Fibroblast of lung (primary cell): ENCODE data around the gene TMEM270. TPM values are rescaled to one million over a fixed set of nuclear protein-coding genes. Genes with fewer than 3 reads are reported as not detected.

Experiments used
- DNase-seq, 2 donors: peaks; one replicate each; pipeline versions ENCODE4 v3.0.0 to v3.0.0-alpha.2; 2010; ENCODE audit warnings: low read depth in 2 of 2
- H2AFZ ChIP-seq: 2 replicates; pipeline ENCODE4 v1.5.1; 2012; ENCODE audit warnings: low read length, control low read depth, inconsistent platforms
- H3K27ac ChIP-seq: 2 replicates; pipeline ENCODE4 v1.5.1; 2011; ENCODE audit warnings: low read length, control low read depth; ENCODE audit not compliant: insufficient read depth
- H3K27me3 ChIP-seq: 2 replicates; pipeline ENCODE4 v1.5.1; 2011; ENCODE audit warnings: mild to moderate bottlenecking, low read length; ENCODE audit not compliant: control insufficient read depth, insufficient read depth
- H3K36me3 ChIP-seq: 2 replicates; pipeline ENCODE4 v1.5.1; 2011; ENCODE audit warnings: low read length; ENCODE audit not compliant: control insufficient read depth, insufficient read depth
- H3K4me1 ChIP-seq: 2 replicates; pipeline ENCODE4 v1.5.1; 2011; ENCODE audit warnings: low read length; ENCODE audit not compliant: control insufficient read depth, insufficient read depth; ENCODE audit errors: extremely low read depth
- H3K4me2 ChIP-seq: 2 replicates; pipeline ENCODE4 v1.5.1; 2011; ENCODE audit warnings: low read length, control low read depth; ENCODE audit not compliant: insufficient read depth; ENCODE audit errors: extremely low read depth
- H3K4me3 ChIP-seq, 4 experiments: fragments of 200-600 bp in 1 of 4; sonication (generic) in 1 of 4; replicated peaks in 1 of 4; 2 replicates each; pipeline ENCODE4 v1.5.1; 2011 to 2016; ENCODE audit warnings: low read length in 4 of 4, low read depth in 3 of 4, mild to moderate bottlenecking in 3 of 4, control low read depth in 2 of 4, inconsistent platforms in 1 of 4, mixed read lengths in 1 of 4; ENCODE audit not compliant: insufficient read depth in 1 of 4; ENCODE audit errors: control extremely low read depth in 1 of 4
- H3K79me2 ChIP-seq: 2 replicates; pipeline ENCODE4 v1.5.1; 2012; ENCODE audit warnings: mild to moderate bottlenecking, low read length, inconsistent platforms; ENCODE audit not compliant: control insufficient read depth, insufficient read depth
- H3K9ac ChIP-seq: 2 replicates; pipeline ENCODE4 v1.5.1; 2011; ENCODE audit warnings: mild to moderate bottlenecking, low read length, control low read depth; ENCODE audit not compliant: insufficient read depth
- H3K9me3 ChIP-seq: 2 replicates; pipeline ENCODE4 v1.5.1; 2012; ENCODE audit warnings: low read depth, low read length; ENCODE audit not compliant: control insufficient read depth, insufficient read depth
- H4K20me1 ChIP-seq: 2 replicates; pipeline ENCODE4 v1.5.1; 2011; ENCODE audit warnings: low read length; ENCODE audit not compliant: control insufficient read depth, insufficient read depth; ENCODE audit errors: extremely low read depth
- EZH2 ChIP-seq: IDR thresholded peaks from 2 replicates; pipeline ENCODE4 v1.5.1; 2012; ENCODE audit warnings: low read length, control low read depth, mild to moderate bottlenecking; ENCODE audit errors: missing control alignments
- polyA plus RNA-seq, 2 donors: library from polyadenylated mRNA; depleted of rRNA in 1 of 2; stranded (reverse) in 1 of 2; unstranded in 1 of 2; fragments of >200 nt; gene quantifications; 2 replicates each; pipeline ENCODE4 v1.2.1, GENCODE V29; 2011 to 2012; ENCODE audit warnings: missing spikeins in 1 of 2
- total RNA-seq: library from RNA; depleted of rRNA; stranded (reverse); fragments of >200 nt; gene quantifications from 2 replicates; pipeline ENCODE4 v1.2.1, GENCODE V29; 2014
- TF ChIP-seq, protein P1 (sequence below), 2 donors: IDR thresholded peaks in 1 of 2; conservative IDR thresholded peaks in 1 of 2; 1 replicate in 1 of 2; 2 replicates in 1 of 2; pipeline ENCODE4 v1.5.1; 2011 to 2012; ENCODE audit warnings: low read length in 2 of 2, control low read depth in 1 of 2, inconsistent platforms in 1 of 2, low read depth in 1 of 2, mild to moderate bottlenecking in 1 of 2

TMEM270 gene
- total and polyA plus RNA-seq, 2 donors (not counting 1 experiment from before 2014, with no cell fraction given) = not detected

DNA sequence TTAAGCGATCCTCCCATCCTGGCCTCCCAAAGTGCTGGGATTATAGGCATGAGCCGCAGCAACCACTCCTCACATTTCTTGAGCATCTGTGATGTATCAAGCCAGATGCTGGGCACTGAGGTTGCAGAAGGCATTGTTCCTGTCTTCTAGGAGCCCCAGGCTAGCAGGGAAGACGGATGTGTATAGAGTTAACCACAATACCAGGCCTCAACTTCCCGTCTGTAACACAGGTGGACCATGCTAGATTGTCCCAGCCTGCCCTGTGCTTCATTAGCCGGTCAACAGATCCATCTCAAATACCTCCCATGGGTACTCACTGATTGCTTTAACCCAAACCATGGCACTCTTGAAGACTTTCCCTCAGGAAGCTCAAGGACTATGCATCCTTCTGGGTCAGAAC lies 32.0 kb upstream of the TMEM270 start:
- H2AFZ ChIP-seq = no peak overlapping the region
- H4K20me1 ChIP-seq = no peaks in the 10 kb centered on the region
- H3K79me2 ChIP-seq = no peaks in the 10 kb centered on the region
- H3K4me3 ChIP-seq = no peak overlapping the region
- TF ChIP-seq, protein P1, sequence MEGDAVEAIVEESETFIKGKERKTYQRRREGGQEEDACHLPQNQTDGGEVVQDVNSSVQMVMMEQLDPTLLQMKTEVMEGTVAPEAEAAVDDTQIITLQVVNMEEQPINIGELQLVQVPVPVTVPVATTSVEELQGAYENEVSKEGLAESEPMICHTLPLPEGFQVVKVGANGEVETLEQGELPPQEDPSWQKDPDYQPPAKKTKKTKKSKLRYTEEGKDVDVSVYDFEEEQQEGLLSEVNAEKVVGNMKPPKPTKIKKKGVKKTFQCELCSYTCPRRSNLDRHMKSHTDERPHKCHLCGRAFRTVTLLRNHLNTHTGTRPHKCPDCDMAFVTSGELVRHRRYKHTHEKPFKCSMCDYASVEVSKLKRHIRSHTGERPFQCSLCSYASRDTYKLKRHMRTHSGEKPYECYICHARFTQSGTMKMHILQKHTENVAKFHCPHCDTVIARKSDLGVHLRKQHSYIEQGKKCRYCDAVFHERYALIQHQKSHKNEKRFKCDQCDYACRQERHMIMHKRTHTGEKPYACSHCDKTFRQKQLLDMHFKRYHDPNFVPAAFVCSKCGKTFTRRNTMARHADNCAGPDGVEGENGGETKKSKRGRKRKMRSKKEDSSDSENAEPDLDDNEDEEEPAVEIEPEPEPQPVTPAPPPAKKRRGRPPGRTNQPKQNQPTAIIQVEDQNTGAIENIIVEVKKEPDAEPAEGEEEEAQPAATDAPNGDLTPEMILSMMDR (conservative IDR thresholded peaks at IDR 0.05 in 1 of 2, IDR thresholded peaks at IDR 0.05 in 1 of 2; ENCODE audit: low read depth in 1 of 2, low read length in 2 of 2) = no peak
- no peak for TF ChIP-seq EZH2
- no peaks in the 10 kb centered on the region for H3K36me3 ChIP-seq
- H3K27me3 ChIP-seq = no peaks in the 10 kb centered on the region
- no peak for DNase-seq
- H3K4me2 ChIP-seq = no peak overlapping the region
- H3K9ac ChIP-seq = no peak overlapping the region
- no peak overlapping the region for H3K27ac ChIP-seq
- H3K9me3 ChIP-seq = no peaks in the 10 kb centered on the region
- H3K4me1 ChIP-seq = peaks cover 13% of the 10 kb centered on the region

GRCh38 chr7:73829505-73829904 lies 31.5 kb upstream of the TMEM270 start:
- TF ChIP-seq EZH2 = no peak
- TF ChIP-seq, protein P1 (conservative IDR thresholded peaks at IDR 0.05 in 1 of 2, IDR thresholded peaks at IDR 0.05 in 1 of 2; ENCODE audit: low read depth in 1 of 2, low read length in 2 of 2) = no peak
- no peak overlapping the region for H3K4me2 ChIP-seq
- H3K4me1 ChIP-seq = peaks cover 13% of the 10 kb centered on the region
- H3K27me3 ChIP-seq = no peaks in the 10 kb centered on the region
- no peaks in the 10 kb centered on the region for H3K36me3 ChIP-seq
- no peak overlapping the region for H3K9ac ChIP-seq
- H3K4me3 ChIP-seq = no peak overlapping the region
- H3K9me3 ChIP-seq = no peaks in the 10 kb centered on the region
- no peaks in the 10 kb centered on the region for H3K79me2 ChIP-seq
- DNase-seq = no peak
- H2AFZ ChIP-seq = no peak overlapping the region
- no peaks in the 10 kb centered on the region for H4K20me1 ChIP-seq
- no peak overlapping the region for H3K27ac ChIP-seq

DNA sequence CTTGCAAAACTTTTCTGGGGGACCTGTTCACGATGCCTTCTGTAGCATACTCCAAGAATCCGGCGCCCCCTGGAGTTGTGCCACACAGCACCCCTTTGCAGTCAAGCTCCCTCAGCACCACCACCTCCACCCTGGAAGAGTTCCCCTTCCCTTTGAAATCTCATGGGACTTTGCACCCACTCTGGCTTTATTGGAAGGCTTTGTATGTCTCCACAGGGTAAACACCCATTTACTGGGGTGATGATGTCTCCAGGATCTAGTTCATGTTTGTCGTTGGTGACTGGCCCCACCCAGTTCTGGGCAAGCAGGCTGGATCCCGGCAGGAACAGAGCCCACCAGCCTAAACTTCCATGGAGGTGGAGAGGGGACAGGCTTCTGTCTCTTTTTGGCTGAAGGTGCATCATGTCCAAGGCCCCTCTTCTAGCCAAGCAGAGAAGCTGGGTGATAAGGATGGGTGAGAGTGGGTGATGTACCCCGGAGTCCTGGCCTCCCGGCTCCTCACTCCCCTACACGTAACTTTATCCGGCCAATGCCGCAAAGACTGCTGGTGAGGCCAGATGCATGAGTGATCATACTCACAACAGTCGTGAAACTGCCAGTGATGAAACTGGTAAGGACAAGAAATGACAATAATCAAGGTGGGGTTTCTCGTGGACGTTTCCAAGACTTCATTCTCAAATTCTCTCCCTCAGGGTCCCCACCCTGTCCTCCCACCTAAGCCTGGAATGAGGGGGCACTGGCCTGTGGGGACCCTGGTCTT lies 30.9 kb upstream of the TMEM270 start:
- Histone ChIP-seq H3K4me1 (peaks cover 13% of the 10 kb centered on the region), H3K4me2 (no peak overlapping the region), H3K79me2 (no peaks in the 10 kb centered on the region), H3K9me3 (no peaks in the 10 kb centered on the region), H4K20me1 (no peaks in the 10 kb centered on the region), H3K4me3 (no peak overlapping the region), H3K9ac (no peak overlapping the region), H3K27me3 (no peaks in the 10 kb centered on the region), H3K27ac (no peak overlapping the region), H2AFZ (no peak overlapping the region), H3K36me3 (no peaks in the 10 kb centered on the region)
- TF ChIP-seq, protein P1 (conservative IDR thresholded peaks at IDR 0.05 in 1 of 2, IDR thresholded peaks at IDR 0.05 in 1 of 2; ENCODE audit: low read depth in 1 of 2, low read length in 2 of 2) = no peak
- TF ChIP-seq EZH2 = no peak
- DNase-seq = no peak
